Stimulated activated CD8-positive, alpha-beta memory T cell treated with anti-CD3 and anti-CD28 coated beads, Interleukin-7, amount 100 ng/mL, for 4 hours (primary cell): ENCODE data around the gene PEX12.
"Not testable (repeated sequence)": the region's sequence is repeated elsewhere in the genome, so short reads cannot be mapped to it uniquely, and the experiment has no call there.

Experiments
- DNase-seq, 2 donors: peaks; one replicate each; pipeline ENCODE4 v3.0.0-alpha.2; 2020; ENCODE audit warnings: low read depth in 2 of 2

Gene PEX12

DNA sequence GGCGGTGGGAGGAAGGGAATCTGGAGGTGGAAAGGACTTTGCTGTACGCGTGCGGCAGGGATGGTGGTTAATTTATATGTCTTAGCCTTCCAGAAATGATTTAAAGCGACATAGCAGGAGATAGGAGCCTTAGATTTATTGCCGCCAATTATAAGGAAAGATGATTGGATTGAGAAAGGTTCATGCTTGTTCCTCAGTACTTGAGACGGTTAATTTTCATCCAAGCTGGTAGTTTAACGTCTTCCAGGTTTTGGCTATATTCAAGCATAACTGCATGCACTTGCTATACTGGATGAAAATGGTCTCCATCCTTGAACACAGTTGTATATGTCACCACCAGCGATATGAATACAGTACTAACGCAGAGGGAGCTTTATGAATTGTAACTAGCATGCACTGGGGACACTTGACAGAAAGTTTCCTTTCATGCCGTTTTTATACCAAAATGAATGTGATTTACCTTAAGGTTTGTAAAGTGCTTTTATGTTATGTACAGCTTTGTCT is 610 bp upstream of the PEX12 start:
- no peak for DNase-seq

DNA sequence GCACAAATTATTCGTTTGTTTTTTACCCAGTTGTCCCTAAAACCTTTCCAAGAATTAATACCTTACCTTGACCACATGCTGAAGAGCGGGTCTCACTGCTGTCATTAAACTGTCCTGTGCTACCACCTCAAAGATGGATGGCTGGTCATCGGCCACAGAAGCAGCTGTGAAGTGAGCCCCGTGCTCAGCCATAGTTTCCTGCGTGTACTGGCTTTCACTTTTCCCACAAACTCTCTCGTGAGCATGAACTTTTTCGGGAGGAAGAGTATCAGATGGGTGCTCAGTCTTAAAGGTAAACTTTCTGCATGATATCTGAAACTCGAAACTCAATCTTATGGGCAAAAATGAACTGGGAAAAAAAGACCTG is 558 bp downstream of the PEX12 start:
- no peak for DNase-seq

DNA sequence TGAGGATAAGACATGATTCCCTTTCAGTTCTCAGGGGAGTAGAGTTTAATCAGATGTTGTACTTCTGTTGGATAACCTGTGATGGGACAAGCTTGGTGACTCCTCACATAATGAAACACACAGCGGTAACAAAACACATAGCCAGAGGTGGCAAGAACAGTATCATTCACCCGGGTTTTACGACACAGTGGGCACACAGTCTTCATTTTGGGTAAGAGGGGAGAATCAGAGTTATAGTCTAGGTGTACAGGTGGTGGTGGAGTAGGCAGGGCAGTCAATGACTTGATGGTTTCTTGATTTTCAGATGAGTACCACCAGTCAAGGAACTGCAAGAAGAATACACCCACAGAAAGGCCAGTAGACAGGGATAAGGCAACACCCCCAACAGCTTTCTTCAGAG is 2.6 kb downstream of the PEX12 start:
- DNase-seq: no peak

GRCh38 chr17:35569405-35569804 is 9.0 kb downstream of the PEX12 start:
- no peak for DNase-seq

- peak in 1 of 2 donors; percentile 22 for DNase-seq
Observed at GRCh38 chr17:35568561-35568960, 9.8 kb downstream of the PEX12 start.

DNA sequence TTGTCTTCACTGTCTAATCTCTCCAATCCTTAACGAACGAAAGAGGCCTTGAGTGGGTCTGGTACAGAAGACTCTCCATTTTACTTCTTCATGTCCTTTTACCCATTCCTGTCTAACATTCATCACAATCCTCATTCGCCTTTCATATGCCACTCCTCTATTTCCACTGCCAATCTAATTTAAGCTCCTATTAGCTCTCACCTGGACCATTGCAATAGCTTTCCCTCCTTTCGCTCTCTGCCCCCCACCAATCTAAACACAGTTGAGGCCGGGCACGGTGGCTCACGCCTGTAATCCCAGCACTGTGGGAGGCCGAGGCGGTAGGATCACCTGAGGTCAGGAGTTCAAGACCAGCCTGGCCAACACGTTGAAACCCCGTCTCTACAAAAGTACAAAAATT is 11.4 kb downstream of the PEX12 start:
- DNase-seq: no peak

GRCh38 chr17:35563181-35563580 is 15.2 kb downstream of the PEX12 start:
- DNase-seq: not testable (repeated sequence)

DNA sequence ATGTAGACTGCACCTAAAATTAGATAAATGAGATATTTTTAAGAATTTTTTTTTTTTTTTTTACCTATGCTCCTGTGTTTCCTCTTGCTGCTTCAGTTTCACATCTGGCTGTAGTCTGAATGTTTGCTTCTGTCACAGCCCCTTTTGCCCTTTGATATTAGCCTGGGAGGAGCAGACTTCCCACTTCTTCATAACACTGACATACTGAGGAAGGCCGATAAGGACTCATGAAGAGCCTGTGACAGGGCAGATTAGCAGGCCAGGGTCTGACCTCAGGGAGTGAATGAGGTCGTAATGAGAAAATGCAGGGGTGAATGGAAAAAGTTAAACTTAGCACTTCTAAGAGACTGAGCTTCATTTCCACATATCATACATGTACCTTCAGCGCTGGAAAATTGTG is 17.7 kb downstream of the PEX12 start, which contains the start of gene SLFN14:
Gene SLFN14 (minus strand): TSS at position 117 of the 400 bp plus-strand sequence. CDS start 2,757 bp downstream, outside the sequence.
- DNase-seq: no peak

- DNase-seq: no peak
Observed at GRCh38 chr17:35559495-35560210, 18.7 kb downstream of the PEX12 start.

- DNase-seq: no peak
Observed at GRCh38 chr17:35557353-35557752, 21.0 kb downstream of the PEX12 start.

DNA sequence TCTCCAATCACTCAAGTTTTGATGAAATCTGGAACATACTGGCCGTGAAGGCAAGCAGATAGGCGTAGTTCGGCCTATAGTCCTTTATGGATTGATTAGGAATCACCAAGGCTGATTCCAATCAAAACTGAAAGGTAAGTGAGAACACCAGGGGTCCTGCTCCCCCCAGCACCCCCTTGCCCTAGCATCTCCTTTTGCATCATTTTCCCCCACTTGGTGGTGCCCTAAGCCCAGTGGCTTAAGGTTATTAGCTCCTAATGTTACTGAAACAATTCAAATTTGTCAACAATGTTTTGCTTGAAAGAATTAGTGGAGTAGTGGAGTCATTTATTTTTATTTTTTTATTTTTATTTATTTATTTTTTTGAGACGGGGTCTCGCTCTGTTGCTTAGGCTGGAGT is 22.7 kb downstream of the PEX12 start:
- no peak for DNase-seq

GRCh38 chr17:35554668-35555067 is 23.7 kb downstream of the PEX12 start:
- no peak for DNase-seq

DNA sequence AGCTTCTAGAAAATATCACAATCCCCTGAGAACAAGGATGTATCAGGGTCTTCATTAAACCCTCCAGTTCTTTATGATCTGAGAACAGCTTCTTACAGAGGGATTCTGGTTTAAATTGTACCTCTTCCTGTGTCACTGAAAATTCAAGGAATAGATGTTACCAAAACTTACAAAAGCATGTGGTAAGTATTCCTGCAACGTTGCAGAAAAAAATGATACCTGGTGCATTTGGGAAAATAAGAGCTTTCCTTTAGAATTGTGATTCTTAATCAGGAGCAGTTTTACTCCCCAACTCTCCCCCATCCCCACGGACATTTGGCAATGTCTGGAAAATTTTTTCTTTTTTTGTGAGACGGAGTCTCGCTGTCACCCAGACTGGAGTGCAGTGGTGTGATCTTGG is 25.1 kb downstream of the PEX12 start:
- no peak for DNase-seq

DNA sequence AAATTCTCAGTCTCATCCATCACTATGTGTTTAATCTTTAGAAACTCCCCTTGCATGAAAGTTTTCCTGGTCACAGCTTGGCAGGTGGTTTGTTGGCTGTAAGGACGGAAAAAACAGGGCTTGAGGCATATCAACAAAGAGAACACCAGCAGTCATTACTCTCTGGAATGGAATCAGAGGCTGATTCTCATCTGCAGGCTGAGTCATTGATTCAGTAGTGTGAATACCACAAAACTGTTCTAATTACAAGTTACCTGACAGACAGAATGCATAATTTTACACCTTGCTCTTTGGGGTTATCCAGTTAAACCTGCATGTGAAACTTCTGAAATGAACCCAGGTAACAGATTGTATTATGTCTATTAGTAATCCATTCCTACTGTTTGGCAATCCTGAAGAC is 29.4 kb downstream of the PEX12 start:
- DNase-seq: no peak

DNA sequence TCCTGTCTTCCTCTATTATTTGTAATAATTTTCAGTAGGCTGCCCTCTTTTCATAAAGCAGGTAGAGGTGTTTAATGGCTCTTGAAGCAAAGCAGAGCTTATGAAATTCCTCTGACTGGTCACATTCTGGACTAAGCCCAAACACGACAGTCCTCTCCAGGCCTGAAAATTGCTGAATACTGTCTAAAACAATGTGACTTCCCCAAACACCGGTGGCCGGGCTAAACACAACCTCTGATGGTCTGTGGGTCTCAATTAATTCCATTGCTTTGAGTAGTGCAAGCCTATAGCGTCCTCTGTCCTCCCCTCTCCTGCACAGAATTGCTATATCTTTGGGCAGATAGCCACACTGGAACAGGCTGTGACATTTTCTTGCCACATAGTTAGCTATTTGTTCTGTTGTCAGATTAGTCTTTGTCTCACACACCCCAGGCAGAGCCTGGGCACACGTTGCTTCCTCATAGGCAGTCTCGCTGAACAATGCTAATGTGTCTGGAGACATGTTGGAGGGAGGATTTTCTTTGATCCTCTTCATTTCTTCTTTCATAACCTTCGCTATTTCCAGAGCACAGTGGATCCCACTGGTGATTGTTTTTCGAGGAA is 30.1 kb downstream of the PEX12 start:
- DNase-seq: no peak

DNA sequence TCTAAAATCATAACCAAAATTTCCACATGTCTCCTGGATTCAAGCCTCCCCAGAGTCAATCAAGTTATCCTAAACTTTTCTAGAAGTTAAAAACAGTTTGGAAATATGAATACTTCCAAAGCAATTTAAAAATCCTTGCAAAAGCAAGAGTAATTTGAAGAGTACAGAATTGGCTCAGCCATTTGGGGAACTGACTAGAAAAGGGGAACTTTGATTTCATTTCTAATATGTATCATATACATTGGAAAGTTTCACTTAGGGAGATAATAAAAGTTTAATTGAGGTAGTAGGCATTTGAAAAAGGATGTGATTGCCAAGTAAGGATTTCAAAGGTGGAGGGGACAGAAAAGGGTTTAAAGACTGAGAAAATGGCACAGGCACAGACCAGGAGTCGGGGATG is 31.9 kb downstream of the PEX12 start:
- no peak for DNase-seq

GRCh38 chr17:35545150-35545549 is 33.2 kb downstream of the PEX12 start:
- DNase-seq: no peak

GRCh38 chr17:35543856-35544255 is 34.5 kb downstream of the PEX12 start:
- DNase-seq: no peak

DNA sequence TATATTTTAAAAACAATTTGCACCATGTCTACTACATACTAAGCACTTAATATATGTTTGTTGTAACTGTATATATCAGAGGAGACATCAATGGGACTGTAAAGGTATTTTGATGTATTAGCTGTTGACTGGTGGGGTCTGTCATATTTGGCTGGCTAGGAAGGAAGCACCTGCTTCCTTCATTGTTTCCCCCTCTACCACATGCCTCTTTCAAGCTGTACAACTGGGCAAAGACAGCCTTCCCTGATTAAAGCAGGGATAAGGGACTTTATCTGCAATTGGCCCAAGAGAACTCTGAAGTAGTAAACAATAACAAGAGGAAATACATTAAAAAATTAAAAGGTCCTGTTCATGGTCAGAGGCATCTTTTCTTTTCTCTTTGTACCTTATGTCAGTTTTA is 35.4 kb downstream of the PEX12 start:
- DNase-seq: no peak

- DNase-seq: no peak
Observed at GRCh38 chr17:35541434-35541833, 36.9 kb downstream of the PEX12 start.

GRCh38 chr17:35540589-35541404 is 37.6 kb downstream of the PEX12 start:
- DNase-seq: no peak

GRCh38 chr17:35539659-35540026 is 38.7 kb downstream of the PEX12 start:
- DNase-seq: no peak
